H9 (cell line): ENCODE data around the gene SLC39A2. TPM values are rescaled to one million over a fixed set of nuclear protein-coding genes. Genes with fewer than 3 reads are reported as not detected.

Source experiments
- DNase-seq: peaks from one replicate; pipeline ENCODE4 v3.0.0-alpha.2; 2017
- H2AFZ ChIP-seq: one replicate; pipeline ENCODE4 v1.6.1; 2013; ENCODE audit warnings: mild to moderate bottlenecking, low read length, control low read depth, moderate library complexity
- H2AK5ac ChIP-seq: 2 replicates; pipeline ENCODE4 v1.6.1; 2013; ENCODE audit warnings: low read length, control low read depth, mixed read lengths; ENCODE audit not compliant: insufficient read length
- H2BK120ac ChIP-seq: one replicate; pipeline ENCODE4 v1.6.1; 2013; ENCODE audit warnings: low read depth, mild to moderate bottlenecking, low read length, control low read depth, inconsistent platforms; ENCODE audit not compliant: poor library complexity, severe bottlenecking
- H2BK12ac ChIP-seq: 2 replicates; pipeline ENCODE4 v1.6.1; 2013; ENCODE audit warnings: low read length, control low read depth, mixed read lengths, low read depth; ENCODE audit not compliant: insufficient read length
- H2BK15ac ChIP-seq: 2 replicates; pipeline ENCODE4 v1.6.1; 2013; ENCODE audit warnings: low read depth, low read length, control low read depth
- H2BK20ac ChIP-seq: one replicate; pipeline ENCODE4 v1.6.1; 2013; ENCODE audit warnings: low read depth, mild to moderate bottlenecking, low read length, control low read depth, inconsistent platforms; ENCODE audit not compliant: poor library complexity, severe bottlenecking
- H2BK5ac ChIP-seq: 2 replicates; pipeline ENCODE4 v1.6.1; 2013; ENCODE audit warnings: low read length, control low read depth, mixed read lengths; ENCODE audit not compliant: insufficient read length
- H3K14ac ChIP-seq: 2 replicates; pipeline ENCODE4 v1.6.1; 2013; ENCODE audit warnings: low read length, control low read depth; ENCODE audit not compliant: insufficient read depth
- H3K18ac ChIP-seq: 2 replicates; pipeline ENCODE4 v1.6.1; 2013; ENCODE audit warnings: low read depth, mild to moderate bottlenecking, mixed read lengths, low read length, control low read depth; ENCODE audit not compliant: insufficient read length
- H3K23ac ChIP-seq: 2 replicates; pipeline ENCODE4 v1.6.1; 2013; ENCODE audit warnings: low read length, control low read depth, mixed read lengths, low read depth; ENCODE audit not compliant: insufficient read length
- H3K23me2 ChIP-seq: 2 replicates; pipeline ENCODE4 v1.6.1; 2013; ENCODE audit warnings: low read depth, mild to moderate bottlenecking, mixed read lengths, low read length, control low read depth; ENCODE audit not compliant: insufficient read length, poor library complexity, severe bottlenecking
- H3K27ac ChIP-seq: 2 replicates; pipeline ENCODE4 v1.5.1; 2013; ENCODE audit warnings: low read length, control low read depth, mixed read lengths, low read depth; ENCODE audit not compliant: insufficient read length
- H3K27me3 ChIP-seq: 2 replicates; pipeline ENCODE4 v1.6.1; 2013; ENCODE audit warnings: low read length, control low read depth, inconsistent platforms; ENCODE audit not compliant: insufficient read depth
- H3K4ac ChIP-seq: 2 replicates; pipeline ENCODE4 v1.6.1; 2013; ENCODE audit warnings: low read depth, mild to moderate bottlenecking, control low read depth, inconsistent platforms, low read length, moderate library complexity
- H3K4me1 ChIP-seq: 2 replicates; pipeline ENCODE4 v1.6.1; 2013; ENCODE audit warnings: low read length, control low read depth, inconsistent platforms; ENCODE audit not compliant: insufficient read depth
- H3K4me2 ChIP-seq: 2 replicates; pipeline ENCODE4 v1.6.1; 2013; ENCODE audit warnings: low read length, control low read depth, mixed read lengths; ENCODE audit not compliant: insufficient read length, insufficient read depth
- H3K56ac ChIP-seq: 2 replicates; pipeline ENCODE4 v1.6.1; 2013; ENCODE audit warnings: low read depth, mild to moderate bottlenecking, mixed read lengths, low read length, control low read depth; ENCODE audit not compliant: insufficient read length
- H3K79me1 ChIP-seq: 2 replicates; pipeline ENCODE4 v1.6.1; 2013; ENCODE audit warnings: low read depth, mild to moderate bottlenecking, moderate library complexity, low read length, control low read depth, inconsistent platforms; ENCODE audit not compliant: insufficient read depth, poor library complexity, severe bottlenecking
- H3K79me2 ChIP-seq: 2 replicates; pipeline ENCODE4 v1.6.1; 2013; ENCODE audit warnings: low read length, control low read depth, inconsistent platforms; ENCODE audit not compliant: insufficient read depth
- H3K9ac ChIP-seq: 2 replicates; pipeline ENCODE4 v1.6.1; 2013; ENCODE audit warnings: low read length, control low read depth, mixed read lengths; ENCODE audit not compliant: insufficient read length; ENCODE audit errors: extremely low read depth
- H3K9me3 ChIP-seq: one replicate; pipeline ENCODE4 v1.6.1; 2013; ENCODE audit warnings: low read depth, low read length, inconsistent platforms; ENCODE audit not compliant: control insufficient read depth
- H3T11ph ChIP-seq: one replicate; pipeline ENCODE4 v1.6.1; 2013; ENCODE audit warnings: mild to moderate bottlenecking, low read length, control low read depth, inconsistent platforms
- H4K20me1 ChIP-seq: one replicate; pipeline ENCODE4 v1.6.1; 2013; ENCODE audit not compliant: control insufficient read depth, insufficient read length, insufficient read depth
- H4K5ac ChIP-seq: 2 replicates; pipeline ENCODE4 v1.6.1; 2013; ENCODE audit warnings: low read depth, mild to moderate bottlenecking, mixed read lengths, low read length, control low read depth; ENCODE audit not compliant: insufficient read length
- H4K8ac ChIP-seq: replicated peaks from 2 replicates; pipeline ENCODE4 v1.6.1; 2013; ENCODE audit warnings: low read length, control low read depth, mixed read lengths, low read depth; ENCODE audit not compliant: insufficient read length
- H4K91ac ChIP-seq: 2 replicates; pipeline ENCODE4 v1.6.1; 2013; ENCODE audit warnings: low read depth, mild to moderate bottlenecking, moderate library complexity, mixed read lengths, low read length, control low read depth; ENCODE audit not compliant: insufficient read length
- H3K27ac Mint-ChIP-seq, 3 experiments: 2 replicates in 2 of 3; 3 replicates in 1 of 3; pipeline ENCODE4 v1.8.0; 2020 to 2021; ENCODE audit warnings: mixed read lengths in 3 of 3, mild to moderate bottlenecking in 1 of 3, moderate library complexity in 1 of 3
- H3K27me3 Mint-ChIP-seq: 2 replicates; pipeline ENCODE4 v1.8.0; 2021; ENCODE audit warnings: low read depth, mild to moderate bottlenecking, moderate library complexity, mixed read lengths
- H3K36me3 Mint-ChIP-seq, 3 experiments: 2 replicates in 2 of 3; 3 replicates in 1 of 3; pipeline ENCODE4 v1.8.0; 2020 to 2021; ENCODE audit warnings: low read depth in 3 of 3, mixed read lengths in 3 of 3; ENCODE audit not compliant: insufficient read depth in 1 of 3
- H3K4me1 Mint-ChIP-seq, 2 experiments: 2 replicates each; pipeline ENCODE4 v1.8.0; 2020; ENCODE audit warnings: mixed read lengths in 2 of 2
- H3K4me3 Mint-ChIP-seq, 2 experiments: 2 replicates in 1 of 2; 3 replicates in 1 of 2; pipeline ENCODE4 v1.8.0; 2020 to 2021; ENCODE audit warnings: mild to moderate bottlenecking in 2 of 2, mixed read lengths in 2 of 2, moderate library complexity in 1 of 2
- H3K9me3 Mint-ChIP-seq, 2 experiments: 2 replicates in 1 of 2; 3 replicates in 1 of 2; pipeline ENCODE4 v1.8.0; 2020; ENCODE audit warnings: mild to moderate bottlenecking in 2 of 2, mixed read lengths in 2 of 2, moderate library complexity in 1 of 2
- WGBS: extraction: QIAGEN DNeasy Blood & Tissue Kit; methylation state at CpG from one replicate; pipeline ENCODE4 v1.1.7; 2013; ENCODE audit warnings: missing lambda C conversion rate, low lambda C conversion rate, mixed read lengths; ENCODE audit not compliant: insufficient read length; ENCODE audit errors: extremely low coverage; 5-methylcytosine and 5-hydroxymethylcytosine counted together
- total RNA-seq: library from RNA; stranded (reverse); gene quantifications from 2 replicates; pipeline ENCODE4 v1.2.1, GENCODE V29; 2021
- TF ChIP-seq, protein P1 (sequence below): fragments of 200-600 bp; sonication (generic); conservative IDR thresholded peaks from 3 replicates; pipeline ENCODE4 v1.8.0; 2021; ENCODE audit warnings: antibody characterized with exemption, mild to moderate bottlenecking

The SLC39A2 gene
- total RNA-seq, 1 experiment from 2014 or later, result not detected

DNA sequence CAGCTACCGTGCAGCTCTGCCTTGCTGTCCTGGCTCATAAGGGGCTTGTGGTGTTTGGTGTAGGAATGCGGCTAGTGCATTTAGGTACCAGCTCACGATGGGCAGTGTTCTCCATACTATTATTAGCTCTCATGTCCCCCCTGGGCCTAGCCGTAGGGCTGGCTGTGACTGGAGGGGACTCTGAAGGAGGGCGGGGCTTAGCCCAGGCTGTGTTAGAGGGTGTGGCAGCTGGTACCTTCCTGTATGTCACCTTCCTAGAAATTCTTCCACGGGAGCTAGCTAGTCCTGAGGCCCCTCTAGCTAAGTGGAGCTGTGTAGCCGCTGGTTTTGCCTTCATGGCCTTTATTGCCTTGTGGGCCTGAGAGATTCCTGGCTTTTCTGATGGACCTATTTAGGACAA, 2.1 kb downstream of the SLC39A2 start:
- no peaks in the 10 kb centered on the region; the same call in 1 of the 2 replicates for H3K27me3 Mint-ChIP-seq
- no peaks in the 10 kb centered on the region for H4K20me1 ChIP-seq
- H3K4me1 Mint-ChIP-seq, result peaks cover 17 to 19% of the 10 kb centered on the region in 2 experiments

More for the DNA sequence above, 2.1 kb downstream of the SLC39A2 start:
- H3K4me3 Mint-ChIP-seq, result no peak overlapping the region
- H3K79me2 ChIP-seq, result no peaks in the 10 kb centered on the region
- no peak overlapping the region for H2AK5ac ChIP-seq
- no peaks in the 10 kb centered on the region for H3K79me1 ChIP-seq
- H2BK12ac ChIP-seq, result no peak overlapping the region
- no peaks in the 10 kb centered on the region for H3K4me1 ChIP-seq
- H2BK20ac ChIP-seq, result no peak overlapping the region
- no peak overlapping the region for H3K4ac ChIP-seq
- no peak overlapping the region for H2BK5ac ChIP-seq
- H3K23me2 ChIP-seq, result no peaks in the 10 kb centered on the region
- no peaks in the 10 kb centered on the region for H3K9me3 ChIP-seq
- no peak overlapping the region for H3K27ac ChIP-seq
- no peaks in the 10 kb centered on the region for H3K27me3 ChIP-seq
- H2BK15ac ChIP-seq, result no peak overlapping the region
- H3K9me3 Mint-ChIP-seq, result no peaks in the 10 kb centered on the region
- no peak overlapping the region for H2AFZ ChIP-seq
- no peak overlapping the region for H2BK120ac ChIP-seq
- H3K27ac Mint-ChIP-seq, result no peak overlapping the region
- WGBS, result no CpG with 5 or more reads among the region's 7 CpGs
- H3T11ph ChIP-seq, result no peak overlapping the region
- H4K91ac ChIP-seq, result no peak overlapping the region
- no peak for DNase-seq
- no peak overlapping the region for H3K56ac ChIP-seq
- H3K23ac ChIP-seq, result no peak overlapping the region
- no peak overlapping the region for H4K5ac ChIP-seq
- H3K9ac ChIP-seq, result no peak overlapping the region
- H3K14ac ChIP-seq, result no peak overlapping the region
- no peak overlapping the region for H3K4me2 ChIP-seq
- H3K36me3 Mint-ChIP-seq, result peaks cover 5 to 8% (median 5%) of the 10 kb centered on the region in 3 experiments; a peak in 5 of 7 replicates
- no peak overlapping the region for H4K8ac ChIP-seq
- TF ChIP-seq, protein P1, sequence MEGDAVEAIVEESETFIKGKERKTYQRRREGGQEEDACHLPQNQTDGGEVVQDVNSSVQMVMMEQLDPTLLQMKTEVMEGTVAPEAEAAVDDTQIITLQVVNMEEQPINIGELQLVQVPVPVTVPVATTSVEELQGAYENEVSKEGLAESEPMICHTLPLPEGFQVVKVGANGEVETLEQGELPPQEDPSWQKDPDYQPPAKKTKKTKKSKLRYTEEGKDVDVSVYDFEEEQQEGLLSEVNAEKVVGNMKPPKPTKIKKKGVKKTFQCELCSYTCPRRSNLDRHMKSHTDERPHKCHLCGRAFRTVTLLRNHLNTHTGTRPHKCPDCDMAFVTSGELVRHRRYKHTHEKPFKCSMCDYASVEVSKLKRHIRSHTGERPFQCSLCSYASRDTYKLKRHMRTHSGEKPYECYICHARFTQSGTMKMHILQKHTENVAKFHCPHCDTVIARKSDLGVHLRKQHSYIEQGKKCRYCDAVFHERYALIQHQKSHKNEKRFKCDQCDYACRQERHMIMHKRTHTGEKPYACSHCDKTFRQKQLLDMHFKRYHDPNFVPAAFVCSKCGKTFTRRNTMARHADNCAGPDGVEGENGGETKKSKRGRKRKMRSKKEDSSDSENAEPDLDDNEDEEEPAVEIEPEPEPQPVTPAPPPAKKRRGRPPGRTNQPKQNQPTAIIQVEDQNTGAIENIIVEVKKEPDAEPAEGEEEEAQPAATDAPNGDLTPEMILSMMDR, result no peak
- no peak overlapping the region for H3K18ac ChIP-seq
